H1 (cell line): ENCODE data around the gene PLXNB3. TPM values are rescaled to one million over a fixed set of nuclear protein-coding genes. Genes with fewer than 3 reads are reported as not detected.

ENCODE experiments used
- EGR1 ChIP-seq: IDR thresholded peaks from 2 replicates; pipeline ENCODE4 v1.6.1; 2011; ENCODE audit warnings: low read depth, low read length, borderline replicate concordance
- NRF1 ChIP-seq: IDR thresholded peaks from 2 replicates; pipeline ENCODE4 v1.6.1; 2011; ENCODE audit warnings: mild to moderate bottlenecking, low read depth, low read length, improper control_type of control experiment
- SUZ12 ChIP-seq: fragments of 200-600 bp; sonication (generic); IDR thresholded peaks from 2 replicates; pipeline ENCODE4 v1.6.1; 2012; ENCODE audit warnings: mild to moderate bottlenecking, inconsistent platforms, low read length, moderate library complexity, mixed read lengths
- ZNF274 ChIP-seq: IDR thresholded peaks from 2 replicates; pipeline ENCODE4 v1.7.0; 2012; ENCODE audit warnings: low read length, borderline replicate concordance; ENCODE audit errors: extremely low read depth
- polyA plus RNA-seq, 7 experiments: library from polyadenylated mRNA; depleted of rRNA in 3 of 7; stranded (reverse) in 5 of 7; unstranded in 2 of 7; fragments of >200 nt in 5 of 7; fragments of 200-250 nt in 2 of 7; gene quantifications; 1 replicate in 5 of 7; 2 replicates in 1 of 7; 4 replicates in 1 of 7; pipeline versions ENCODE4 v1.2.1 to v1.2.3, GENCODE V29; 2011 to 2013; ENCODE audit warnings: missing spikeins in 2 of 7, mixed read lengths in 2 of 7
- total RNA-seq: library from RNA; stranded (reverse); fragmentation: NEBNext Ultra II Directional; extraction: Animal tissue kit (Norgen Biotek cat#: 25700); gene quantifications from 2 replicates; pipeline ENCODE4 v1.2.1, GENCODE V29; 2021
- TF ChIP-seq, protein P1 (sequence below): IDR thresholded peaks from 2 replicates; pipeline ENCODE4 v1.6.1; 2012; ENCODE audit warnings: low read length, inconsistent platforms

The PLXNB3 gene
- total and polyA plus RNA-seq, 2 of the 8 experiments (the other 6 are each of a cell fraction or from before 2014, with no cell fraction given): 1.2 to 2.7 TPM

DNA sequence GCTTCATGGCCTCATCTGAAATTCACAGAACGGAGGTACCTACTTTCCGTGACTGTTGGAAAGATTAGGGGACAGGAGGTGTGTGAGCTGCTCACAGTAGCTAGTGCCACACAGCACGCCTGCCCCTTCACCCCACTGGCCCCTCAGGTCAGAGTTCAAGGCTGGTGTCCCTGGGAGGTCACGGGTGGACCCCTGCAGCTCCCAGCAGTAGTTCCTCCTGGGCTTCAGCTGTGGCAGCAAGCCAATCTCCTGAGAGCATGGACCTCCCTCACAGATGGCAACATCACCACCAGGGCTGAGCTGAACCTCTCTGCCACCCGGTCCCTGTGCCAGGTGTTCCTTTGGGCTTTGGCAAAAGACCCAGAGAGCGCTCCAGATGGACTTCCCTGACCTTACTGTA is 28.3 kb downstream of the PLXNB3 start (continued):
- TF ChIP-seq ZNF274: no peak
- TF ChIP-seq, protein P1, sequence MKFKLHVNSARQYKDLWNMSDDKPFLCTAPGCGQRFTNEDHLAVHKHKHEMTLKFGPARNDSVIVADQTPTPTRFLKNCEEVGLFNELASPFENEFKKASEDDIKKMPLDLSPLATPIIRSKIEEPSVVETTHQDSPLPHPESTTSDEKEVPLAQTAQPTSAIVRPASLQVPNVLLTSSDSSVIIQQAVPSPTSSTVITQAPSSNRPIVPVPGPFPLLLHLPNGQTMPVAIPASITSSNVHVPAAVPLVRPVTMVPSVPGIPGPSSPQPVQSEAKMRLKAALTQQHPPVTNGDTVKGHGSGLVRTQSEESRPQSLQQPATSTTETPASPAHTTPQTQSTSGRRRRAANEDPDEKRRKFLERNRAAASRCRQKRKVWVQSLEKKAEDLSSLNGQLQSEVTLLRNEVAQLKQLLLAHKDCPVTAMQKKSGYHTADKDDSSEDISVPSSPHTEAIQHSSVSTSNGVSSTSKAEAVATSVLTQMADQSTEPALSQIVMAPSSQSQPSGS: no peak
- TF ChIP-seq NRF1: no peak
- no peak for TF ChIP-seq SUZ12
- TF ChIP-seq EGR1: no peak
